HepG2 (cell line): ENCODE results near the gene CENPB. TPM values are rescaled to one million over a fixed set of nuclear protein-coding genes. Genes with fewer than 3 reads are reported as not detected.

Experiments used
- ATAC-seq: fragments of 200-7000 bp; cut with Tn5 transposase; 3 replicates; pipeline ENCODE4 v1.9.1; 2020; ENCODE audit warnings: mild to moderate bottlenecking, moderate library complexity
- BruUV-seq: library from RNA; stranded (reverse); fragments of 400-500 nt; replicated peaks from 2 replicates; lab custom pipeline; 2021; lab: Mats Ljungman, UMichigan
- CTCF ChIA-PET: fragments of 300-600 bp; formaldehyde crosslinking; extraction: SDS; loops from one replicate; lab custom pipeline; 2021; ENCODE audit warnings: low total read pairs, inconsistent platforms, low intra/inter-chr PET ratio; lab: Yijun Ruan, JAX
- POLR2A ChIA-PET: fragments of 350-600 bp; sonication (Branson Sonifier 250); formaldehyde crosslinking; loops from one replicate; lab custom pipeline; 2020; ENCODE audit warnings: antibody characterized with exemption, inconsistent platforms; lab: Yijun Ruan, JAX
- DNase-seq: peaks from one replicate; pipeline ENCODE4 v3.0.0-alpha.2; 2015; ENCODE audit warnings: low spot score
- FAIRE-seq: peaks from 3 replicates; lab custom pipeline; 2011; peaks lifted over from hg19 to GRCh38; lab: Jason Lieb, UNC
- H2AFZ ChIP-seq: one replicate; pipeline ENCODE4 v1.6.1; 2011; ENCODE audit warnings: low read length, inconsistent platforms
- H3K27ac ChIP-seq: fragments of 300-600 bp; 3 replicates; pipeline ENCODE4 v1.8.0; 2011; ENCODE audit warnings: mixed run types, mild to moderate bottlenecking, mixed read lengths, low read length, inconsistent platforms; ENCODE audit not compliant: insufficient read depth; ENCODE audit errors: extremely low read length
- H3K27me3 ChIP-seq, 2 experiments: fragments of 200-600 bp in 1 of 2; 2 replicates in 1 of 2; 3 replicates in 1 of 2; pipeline versions ENCODE4 v1.6.0 to v1.8.0; 2011; ENCODE audit warnings: low read length in 2 of 2, mild to moderate bottlenecking in 2 of 2, moderate library complexity in 2 of 2, inconsistent platforms in 1 of 2; ENCODE audit not compliant: insufficient read depth in 2 of 2, control insufficient read depth in 1 of 2
- H3K36me3 ChIP-seq, 2 experiments: fragments of 200-600 bp in 1 of 2; replicated peaks in 1 of 2; 2 replicates in 1 of 2; 3 replicates in 1 of 2; pipeline versions ENCODE4 v1.5.1 to v1.8.0; 2011; ENCODE audit warnings: low read length in 2 of 2, inconsistent platforms in 1 of 2; ENCODE audit not compliant: insufficient read depth in 2 of 2, control insufficient read depth in 1 of 2
- H3K4me1 ChIP-seq: 2 replicates; pipeline ENCODE4 v1.5.1; 2012; ENCODE audit warnings: low read length, inconsistent platforms; ENCODE audit not compliant: insufficient read depth
- H3K4me2 ChIP-seq: 2 replicates; pipeline ENCODE4 v1.6.0; 2011; ENCODE audit warnings: low read depth, low read length, inconsistent platforms
- H3K4me3 ChIP-seq, 3 experiments: fragments of 200-600 bp in 1 of 3; sonication (generic), shearing (Covaris generic) in 1 of 3; replicated peaks in 1 of 3; 2 replicates each; pipeline ENCODE4 v1.5.1; 2011 to 2016; ENCODE audit warnings: low read length in 3 of 3, inconsistent platforms in 2 of 3, low read depth in 2 of 3, mild to moderate bottlenecking in 2 of 3, control low read depth in 1 of 3, mixed read lengths in 1 of 3; ENCODE audit not compliant: insufficient read depth in 1 of 3
- H3K79me2 ChIP-seq: one replicate; pipeline ENCODE4 v1.6.1; 2011; ENCODE audit warnings: low read length, inconsistent platforms; ENCODE audit not compliant: insufficient read depth
- H3K9ac ChIP-seq: 2 replicates; pipeline ENCODE4 v1.6.0; 2011; ENCODE audit warnings: mild to moderate bottlenecking, low read depth, low read length, inconsistent platforms; ENCODE audit not compliant: insufficient read depth
- H3K9me3 ChIP-seq: 2 replicates; pipeline ENCODE4 v1.5.1; 2012; ENCODE audit warnings: mild to moderate bottlenecking, low read length
- H4K20me1 ChIP-seq: 2 replicates; pipeline ENCODE4 v1.6.0; 2011; ENCODE audit warnings: inconsistent platforms, mild to moderate bottlenecking, low read length, moderate library complexity; ENCODE audit not compliant: insufficient read depth
- ATF3 ChIP-seq: sonication (generic); formaldehyde crosslinking; IDR thresholded peaks from 2 replicates; pipeline ENCODE4 v1.4.0; 2020; ENCODE audit warnings: missing genetic modification reagents
- CEBPB ChIP-seq: IDR thresholded peaks from 2 replicates; pipeline ENCODE4 v1.6.1; 2011; ENCODE audit warnings: low read depth, low read length, improper control_type of control experiment, borderline replicate concordance
- ERF ChIP-seq: IDR thresholded peaks from 2 replicates; pipeline ENCODE4 v1.6.1; 2018; ENCODE audit warnings: missing biosample characterization, missing genetic modification reagents
- FUBP1 ChIP-seq: sonication (generic); formaldehyde crosslinking; IDR thresholded peaks from 2 replicates; pipeline ENCODE4 v1.5.1; 2020; ENCODE audit warnings: missing genetic modification reagents, mild to moderate bottlenecking, borderline replicate concordance
- MED1 ChIP-seq: sonication (generic); formaldehyde crosslinking; IDR thresholded peaks from 2 replicates; pipeline ENCODE4 v1.4.0; 2020; ENCODE audit warnings: missing genetic modification reagents
- NR2F6 ChIP-seq, 2 experiments: IDR thresholded peaks; 2 replicates each; pipeline ENCODE4 v1.6.1; 2016; ENCODE audit warnings: antibody characterized with exemption in 1 of 2, mild to moderate bottlenecking in 1 of 2
- ZNF572 ChIP-seq: sonication (generic); formaldehyde crosslinking; IDR thresholded peaks from 2 replicates; pipeline ENCODE4 v1.5.1; 2020; ENCODE audit warnings: mild to moderate bottlenecking, missing genetic modification reagents
- WGBS: methylation state at CpG from one replicate; pipeline ENCODE4 v1.1.6; 2017; ENCODE audit warnings: low lambda C conversion rate; 5-methylcytosine and 5-hydroxymethylcytosine counted together
- in situ Hi-C: cut with HindIII; loops from 2 replicates; pipeline ENCODE4 v1.10.0; 2017; ENCODE audit warnings: low pct_unique_long_range_greater_than_20kb; ENCODE audit not compliant: extremely low pct_ligation_motif_present
- intact Hi-C: fragments of 100-400 bp; cut with micrococcal nuclease; formaldehyde crosslinking; loops from one replicate; pipeline ENCODE4 v1.10.0; 2022; ENCODE audit not compliant: unreplicated experiment
- polyA plus RNA-seq, 8 experiments: library from polyadenylated mRNA; depleted of rRNA in 3 of 8; stranded (reverse) in 7 of 8; unstranded in 1 of 8; fragments of >200 nt; fragmentation: Illumina TruSeq in 4 of 8; extraction: Trizol in 4 of 8; gene quantifications; 2 replicates each; pipeline versions ENCODE4 v1.2.1 to v1.2.3, GENCODE V29; 2011 to 2016; ENCODE audit warnings: low read depth in 4 of 8, missing spikeins in 1 of 8, mixed read lengths in 1 of 8; ENCODE audit not compliant: insufficient read depth in 1 of 8
- total RNA-seq, 5 experiments: library from RNA; depleted of rRNA; stranded (reverse); fragments of >200 nt; fragmentation: Illumina TruSeq; extraction: Trizol; gene quantifications; 2 replicates each; pipeline ENCODE4 v1.2.3, GENCODE V29; 2016; ENCODE audit warnings: low read depth in 1 of 5

The CENPB gene
- total and polyA plus RNA-seq, 2 of the 13 experiments (the other 11 are each of a cell fraction or from before 2014, with no cell fraction given): 10.4 to 54.5 TPM

GRCh38 chr20:3804254-3804751 lies 17.8 kb upstream of the CENPB start:
- H3K9ac ChIP-seq: no peak overlapping the region
- no peak overlapping the region for H3K4me2 ChIP-seq
- H3K9me3 ChIP-seq: no peaks in the 10 kb centered on the region
- H4K20me1 ChIP-seq: no peaks in the 10 kb centered on the region
- H3K27me3 ChIP-seq: no peaks in the 10 kb centered on the region
- peaks cover 27 to 44% of the 10 kb centered on the region in 2 experiments for H3K36me3 ChIP-seq
- no peaks in the 10 kb centered on the region for H3K79me2 ChIP-seq
- no TSS peak for BruUV-seq
- DNase-seq (no peak), FAIRE-seq (no peak), ATAC-seq (no peak)
- no peak overlapping the region for H3K4me3 ChIP-seq
- POLR2A ChIA-PET: no interaction called here
- TF ChIP-seq NR2F6 (IDR thresholded peaks at IDR 0.05): no peak
- TF ChIP-seq NR2F6 (CRISPR knock-in tag; IDR thresholded peaks at IDR 0.05): no peak
- no peak for TF ChIP-seq ATF3 (CRISPR knock-in tag)
- peak; percentile 47; the same call in 1 of the 2 replicates for TF ChIP-seq CEBPB
- TF ChIP-seq ZNF572 (CRISPR knock-in tag): no peak
- no peak overlapping the region for H3K27ac ChIP-seq
- in situ Hi-C loops (no loop called here), intact Hi-C loops (no loop called here)
- no peak overlapping the region for H2AFZ ChIP-seq
- CTCF ChIA-PET: no interaction called here
- 98% methylated on average over 11 of the region's 11 CpGs for WGBS
- H3K4me1 ChIP-seq: peaks cover 35% of the 10 kb centered on the region

- no peak for DNase-seq
- H3K4me3 ChIP-seq: no peak overlapping the region
- ChIA-PET POLR2A (interaction anchor here (1.5 kb wide), 1 partner anchor 17 kb away, joined by 6 read pairs; the partner anchor contains the start of gene AP5S1), CTCF (no interaction called here)
- intact Hi-C loops: no loop called here
- H3K4me2 ChIP-seq: no peak overlapping the region
- no peak overlapping the region for H2AFZ ChIP-seq
- peaks cover under 1% of the 10 kb centered on the region for H3K79me2 ChIP-seq
- in situ Hi-C loops: no loop called here
- H3K36me3 ChIP-seq: peaks cover 27 to 46% of the 10 kb centered on the region in 2 experiments
- WGBS: 98% methylated on average over 6 of the region's 6 CpGs
- H3K27me3 ChIP-seq: no peaks in the 10 kb centered on the region
- TF ChIP-seq ERF: no peak
- TF ChIP-seq FUBP1: no peak
- no peak for TF ChIP-seq MED1
- no peak overlapping the region for H3K27ac ChIP-seq
- FAIRE-seq: no peak
- peaks cover 40% of the 10 kb centered on the region for H3K4me1 ChIP-seq
- ATAC-seq: no peak
- no TSS peak for BruUV-seq
- H4K20me1 ChIP-seq: no peaks in the 10 kb centered on the region
- H3K9ac ChIP-seq: no peak overlapping the region
- no peaks in the 10 kb centered on the region for H3K9me3 ChIP-seq
Measured at GRCh38 chr20:3803854-3804253, 17.3 kb upstream of the CENPB start.
